Hepatocyte (in vitro differentiated cells): ENCODE measurements around the gene HCN1. TPM values are rescaled to one million over a fixed set of nuclear protein-coding genes. Genes with fewer than 3 reads are reported as not detected.

ENCODE experiments used
- DNase-seq: peaks from one replicate; pipeline ENCODE4 v3.0.0-alpha.2; 2016; ENCODE audit warnings: low spot score
- H2AFZ ChIP-seq: fragments of 200-600 bp; sonication (generic); 2 replicates; pipeline ENCODE4 v1.6.0; 2016; ENCODE audit warnings: antibody characterized with exemption, mild to moderate bottlenecking
- H3K27ac ChIP-seq: fragments of 200-600 bp; sonication (generic); 2 replicates; pipeline ENCODE4 v1.5.1; 2016; ENCODE audit warnings: mild to moderate bottlenecking
- H3K27me3 ChIP-seq: fragments of 200-600 bp; sonication (generic); 2 replicates; pipeline ENCODE4 v1.6.1; 2016
- H3K36me3 ChIP-seq: fragments of 200-600 bp; sonication (generic); replicated peaks from 2 replicates; pipeline ENCODE4 v1.5.1; 2016; ENCODE audit warnings: low read depth; ENCODE audit not compliant: insufficient read depth
- H3K4me1 ChIP-seq: fragments of 200-600 bp; sonication (generic); 2 replicates; pipeline ENCODE4 v1.5.1; 2016; ENCODE audit warnings: mild to moderate bottlenecking, moderate library complexity; ENCODE audit not compliant: insufficient read depth
- H3K4me2 ChIP-seq: fragments of 200-600 bp; sonication (generic); 2 replicates; pipeline ENCODE4 v1.6.0; 2016
- H3K4me3 ChIP-seq: fragments of 200-600 bp; sonication (generic); 2 replicates; pipeline ENCODE4 v1.5.1; 2016; ENCODE audit warnings: mild to moderate bottlenecking
- H3K79me2 ChIP-seq: fragments of 200-600 bp; sonication (generic); 2 replicates; pipeline ENCODE4 v1.6.0; 2017; ENCODE audit warnings: mild to moderate bottlenecking
- H3K9me2 ChIP-seq: fragments of 200-600 bp; sonication (generic); replicated peaks from 2 replicates; pipeline ENCODE4 v1.6.0; 2017; ENCODE audit warnings: mild to moderate bottlenecking; ENCODE audit not compliant: insufficient read depth
- H3K9me3 ChIP-seq: fragments of 200-600 bp; sonication (generic); 2 replicates; pipeline ENCODE4 v1.5.1; 2016; ENCODE audit warnings: low read depth, mild to moderate bottlenecking
- H4K20me1 ChIP-seq: fragments of 200-600 bp; sonication (generic); 2 replicates; pipeline ENCODE4 v1.6.0; 2016; ENCODE audit warnings: mild to moderate bottlenecking; ENCODE audit not compliant: insufficient read depth, poor library complexity, severe bottlenecking
- EZH2 ChIP-seq: fragments of 200-600 bp; sonication (generic); IDR thresholded peaks from 2 replicates; pipeline ENCODE4 v1.6.1; 2016; ENCODE audit warnings: antibody characterized with exemption, mild to moderate bottlenecking, borderline replicate concordance
- EZH2phosphoT487 ChIP-seq: fragments of 200-600 bp; sonication (generic); IDR thresholded peaks from one replicate; pipeline ENCODE4 v1.6.1; 2018; ENCODE audit warnings: antibody characterized with exemption, mild to moderate bottlenecking, low read depth, moderate library complexity; ENCODE audit not compliant: unreplicated experiment, severe bottlenecking
- WGBS: methylation state at CpG from one replicate; pipeline ENCODE4 v1.1.6; 2016; ENCODE audit warnings: low lambda C conversion rate; ENCODE audit errors: missing lambda C conversion rate; 5-methylcytosine and 5-hydroxymethylcytosine counted together
- polyA plus RNA-seq: library from polyadenylated mRNA; unstranded; fragments of >200 nt; fragmentation: Nextera tagmentation; extraction: Ambion mirVana; gene quantifications from 2 replicates; pipeline ENCODE4 v1.2.1, GENCODE V29; 2016
- total RNA-seq: library from RNA; depleted of rRNA; stranded (reverse); fragments of >200 nt; gene quantifications from 2 replicates; pipeline ENCODE4 v1.2.3, GENCODE V29; 2014
- TF ChIP-seq, protein P1 (sequence below): fragments of 200-600 bp; sonication (generic); IDR thresholded peaks from 2 replicates; pipeline ENCODE4 v1.5.1; 2016; ENCODE audit warnings: antibody characterized with exemption, mild to moderate bottlenecking; ENCODE audit not compliant: poor library complexity

HCN1 gene
- total and polyA plus RNA-seq, 2 experiments from 2014 or later = 0.57 TPM; not detected in 1

DNA sequence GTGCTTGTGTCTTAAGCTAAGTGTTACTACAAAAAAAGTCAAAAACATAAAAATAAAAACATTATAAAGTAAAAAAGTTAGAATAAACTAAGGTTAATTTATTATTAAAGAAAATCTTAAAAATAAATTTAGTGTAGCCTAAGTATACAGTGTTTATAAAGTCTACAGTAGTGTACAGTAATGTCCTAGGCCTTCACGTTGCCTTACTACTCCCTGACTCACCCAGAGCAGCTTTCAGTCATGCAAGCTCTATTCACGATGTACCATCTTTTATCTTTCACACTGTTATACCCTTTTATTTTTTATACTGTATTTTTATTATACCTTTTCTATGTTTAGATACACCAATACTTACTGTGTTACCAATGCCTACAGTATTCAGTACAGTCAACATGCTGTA is 288.1 kb downstream of the HCN1 start:
- Histone ChIP-seq H3K27ac (no peak overlapping the region), H2AFZ (no peak overlapping the region), H3K4me2 (no peak overlapping the region), H3K9me3 (no peaks in the 10 kb centered on the region), H3K79me2 (no peaks in the 10 kb centered on the region), H4K20me1 (no peaks in the 10 kb centered on the region), H3K36me3 (no peaks in the 10 kb centered on the region), H3K4me3 (no peak overlapping the region), H3K4me1 (peaks cover 12% of the 10 kb centered on the region), H3K27me3 (no peaks in the 10 kb centered on the region), H3K9me2 (no peaks in the 10 kb centered on the region)
- TF ChIP-seq, protein P1, sequence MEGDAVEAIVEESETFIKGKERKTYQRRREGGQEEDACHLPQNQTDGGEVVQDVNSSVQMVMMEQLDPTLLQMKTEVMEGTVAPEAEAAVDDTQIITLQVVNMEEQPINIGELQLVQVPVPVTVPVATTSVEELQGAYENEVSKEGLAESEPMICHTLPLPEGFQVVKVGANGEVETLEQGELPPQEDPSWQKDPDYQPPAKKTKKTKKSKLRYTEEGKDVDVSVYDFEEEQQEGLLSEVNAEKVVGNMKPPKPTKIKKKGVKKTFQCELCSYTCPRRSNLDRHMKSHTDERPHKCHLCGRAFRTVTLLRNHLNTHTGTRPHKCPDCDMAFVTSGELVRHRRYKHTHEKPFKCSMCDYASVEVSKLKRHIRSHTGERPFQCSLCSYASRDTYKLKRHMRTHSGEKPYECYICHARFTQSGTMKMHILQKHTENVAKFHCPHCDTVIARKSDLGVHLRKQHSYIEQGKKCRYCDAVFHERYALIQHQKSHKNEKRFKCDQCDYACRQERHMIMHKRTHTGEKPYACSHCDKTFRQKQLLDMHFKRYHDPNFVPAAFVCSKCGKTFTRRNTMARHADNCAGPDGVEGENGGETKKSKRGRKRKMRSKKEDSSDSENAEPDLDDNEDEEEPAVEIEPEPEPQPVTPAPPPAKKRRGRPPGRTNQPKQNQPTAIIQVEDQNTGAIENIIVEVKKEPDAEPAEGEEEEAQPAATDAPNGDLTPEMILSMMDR = no peak
- TF ChIP-seq EZH2 (no peak), EZH2phosphoT487 (no peak)
- 81% methylated on average over 2 of the region's 2 CpGs for WGBS
- no peak for DNase-seq

DNA sequence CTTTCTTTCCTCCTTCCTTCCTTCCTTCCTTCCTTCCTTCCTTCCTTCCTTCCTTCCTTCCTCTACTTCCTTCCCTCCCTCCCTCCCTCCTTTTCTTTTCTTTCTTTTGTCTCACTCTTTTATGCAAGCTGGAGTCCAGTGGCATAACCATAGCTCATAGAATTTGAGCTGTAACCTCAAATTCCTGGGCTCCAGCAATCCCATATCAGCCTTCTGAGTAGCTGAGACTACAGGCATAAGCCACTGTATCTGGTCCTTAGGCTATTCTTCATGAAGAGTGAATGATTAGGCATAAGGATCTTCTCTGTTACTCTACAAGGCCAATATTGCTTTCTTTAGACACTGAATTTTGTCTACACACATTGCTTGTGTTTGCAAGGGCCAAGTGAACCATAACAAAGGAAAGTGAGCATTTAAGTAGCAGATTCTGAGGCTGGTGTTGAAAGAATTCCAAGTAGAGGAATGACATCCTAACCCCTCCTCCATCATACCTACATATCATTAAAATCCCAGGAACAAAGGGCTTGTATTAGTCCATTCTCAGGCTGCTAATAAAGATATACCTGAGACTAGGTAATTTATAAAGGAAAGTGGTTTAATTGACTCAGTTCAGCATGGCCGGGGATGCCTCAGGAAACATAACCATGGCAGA is 293.2 kb downstream of the HCN1 start:
- H3K4me3 ChIP-seq = no peak overlapping the region
- H2AFZ ChIP-seq = no peak overlapping the region
- no peaks in the 10 kb centered on the region for H3K9me2 ChIP-seq
- H3K79me2 ChIP-seq = no peaks in the 10 kb centered on the region
- TF ChIP-seq, protein P1 = no peak
- H3K4me2 ChIP-seq = no peak overlapping the region
- H3K27me3 ChIP-seq = no peaks in the 10 kb centered on the region
- no peaks in the 10 kb centered on the region for H3K4me1 ChIP-seq
- WGBS = 72% methylated on average over 1 of the region's 1 CpG
- no peak for DNase-seq
- no peak overlapping the region for H3K27ac ChIP-seq
- no peaks in the 10 kb centered on the region for H4K20me1 ChIP-seq
- H3K36me3 ChIP-seq = no peaks in the 10 kb centered on the region
- no peaks in the 10 kb centered on the region for H3K9me3 ChIP-seq

DNA sequence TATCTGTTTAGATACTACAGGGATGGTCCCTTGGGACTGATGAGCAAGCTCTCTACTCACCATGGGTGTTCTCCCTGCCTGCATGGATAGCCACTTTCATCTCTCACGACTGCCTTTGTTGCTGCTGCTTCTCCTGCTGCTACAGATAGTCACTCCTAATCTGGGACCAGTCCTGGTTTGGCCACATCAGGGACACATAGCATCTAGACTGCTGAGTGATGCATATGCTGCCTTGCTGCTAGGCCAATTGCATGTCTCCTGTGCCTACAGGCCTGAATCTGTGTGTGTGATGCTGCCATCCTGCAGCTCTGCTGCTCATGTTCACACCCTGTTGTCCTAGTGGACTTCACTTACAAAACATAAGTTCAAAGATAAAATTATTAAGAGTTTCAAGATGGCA is 297.1 kb downstream of the HCN1 start:
- Histone ChIP-seq H3K4me3 (no peak overlapping the region), H2AFZ (no peak overlapping the region), H4K20me1 (no peaks in the 10 kb centered on the region), H3K4me1 (no peaks in the 10 kb centered on the region), H3K4me2 (no peak overlapping the region), H3K9me3 (no peaks in the 10 kb centered on the region), H3K79me2 (no peaks in the 10 kb centered on the region), H3K9me2 (no peaks in the 10 kb centered on the region), H3K27ac (no peak overlapping the region), H3K36me3 (no peaks in the 10 kb centered on the region), H3K27me3 (no peaks in the 10 kb centered on the region)
- WGBS = 17% methylated on average over 1 of the region's 1 CpG
- DNase-seq = no peak
- TF ChIP-seq EZH2 (no peak), EZH2phosphoT487 (no peak)
- TF ChIP-seq, protein P1 = no peak
